ENCODE measurements around the gene DOCK1. TPM values are rescaled to one million over a fixed set of nuclear protein-coding genes. Genes with fewer than 3 reads are reported as not detected.

DOCK1 gene
- polyA plus RNA-seq, 1 donor from 2014 or later = 2.7 TPM

GRCh38 chr10:126939706-126940105 lies 34.5 kb downstream of the DOCK1 start:
- Histone ChIP-seq H2AFZ (ENCODE audit: low read depth, low read length) (no peak overlapping the region), H3F3A (ENCODE audit: insufficient read depth, low read length, poor library complexity, severe bottlenecking) (no peaks in the 10 kb centered on the region), H3K4me2 (ENCODE audit: low read length) (no peak overlapping the region), H4K20me1 (ENCODE audit: insufficient read depth) (no peaks in the 10 kb centered on the region), H3K9me3 (ENCODE audit: low read length) (no peaks in the 10 kb centered on the region), H3K9ac (ENCODE audit: low read length) (no peak overlapping the region), H3K4me3 (ENCODE audit: low read length) (no peak overlapping the region), H3K27ac (ENCODE audit: low read length) (no peak overlapping the region), H3K79me2 (replicated peaks; ENCODE audit: insufficient read depth, low read length) (no peaks in the 10 kb centered on the region), H3K27me3 (ENCODE audit: insufficient read depth, low read depth, low read length) (no peaks in the 10 kb centered on the region), H3K36me3 (ENCODE audit: insufficient read depth, low read length) (no peaks in the 10 kb centered on the region), H3K9me2 (ENCODE audit: insufficient read depth, low read length) (no peaks in the 10 kb centered on the region)
- TF ChIP-seq REST (IDR thresholded peaks at IDR 0.05; ENCODE audit: borderline replicate concordance) (no peak), EZH2 (IDR thresholded peaks at IDR 0.05; ENCODE audit: borderline replicate concordance, insufficient read depth, low read length, poor library complexity, severe bottlenecking) (no peak), CTCF (IDR thresholded peaks at IDR 0.05; ENCODE audit: poor library complexity, severe bottlenecking) (no peak), SMC3 (conservative IDR thresholded peaks at IDR 0.05; ENCODE audit: poor library complexity) (no peak), EP300 (conservative IDR thresholded peaks at IDR 0.05; ENCODE audit: poor library complexity, severe bottlenecking) (no peak), RAD21 (conservative IDR thresholded peaks at IDR 0.05) (no peak), TAF1 (IDR thresholded peaks at IDR 0.05; ENCODE audit: low read depth) (no peak), MXI1 (conservative IDR thresholded peaks at IDR 0.05; ENCODE audit: poor library complexity, severe bottlenecking) (no peak), POLR2AphosphoS5 (IDR thresholded peaks at IDR 0.05) (no peak)

- Histone ChIP-seq H3K9me3 (ENCODE audit: low read length) (no peaks in the 10 kb centered on the region), H3F3A (ENCODE audit: insufficient read depth, low read length, poor library complexity, severe bottlenecking) (no peaks in the 10 kb centered on the region), H3K4me2 (ENCODE audit: low read length) (no peak overlapping the region), H3K9ac (ENCODE audit: low read length) (no peak overlapping the region), H3K36me3 (ENCODE audit: insufficient read depth, low read length) (no peaks in the 10 kb centered on the region), H3K27me3 (ENCODE audit: insufficient read depth, low read depth, low read length) (no peaks in the 10 kb centered on the region), H3K9me2 (ENCODE audit: insufficient read depth, low read length) (no peaks in the 10 kb centered on the region), H3K27ac (ENCODE audit: low read length) (no peak overlapping the region), H2AFZ (ENCODE audit: low read depth, low read length) (no peak overlapping the region), H3K79me2 (replicated peaks; ENCODE audit: insufficient read depth, low read length) (no peaks in the 10 kb centered on the region), H3K4me3 (ENCODE audit: low read length) (no peak overlapping the region), H4K20me1 (ENCODE audit: insufficient read depth) (no peaks in the 10 kb centered on the region)
- TF ChIP-seq TAF1 (IDR thresholded peaks at IDR 0.05; ENCODE audit: low read depth) (no peak), EP300 (conservative IDR thresholded peaks at IDR 0.05; ENCODE audit: poor library complexity, severe bottlenecking) (no peak), CTCF (IDR thresholded peaks at IDR 0.05; ENCODE audit: poor library complexity, severe bottlenecking) (no peak), EZH2 (IDR thresholded peaks at IDR 0.05; ENCODE audit: borderline replicate concordance, insufficient read depth, low read length, poor library complexity, severe bottlenecking) (no peak), POLR2AphosphoS5 (IDR thresholded peaks at IDR 0.05) (no peak), MXI1 (conservative IDR thresholded peaks at IDR 0.05; ENCODE audit: poor library complexity, severe bottlenecking) (no peak), SMC3 (conservative IDR thresholded peaks at IDR 0.05; ENCODE audit: poor library complexity) (no peak), RAD21 (conservative IDR thresholded peaks at IDR 0.05) (no peak), REST (IDR thresholded peaks at IDR 0.05; ENCODE audit: borderline replicate concordance) (no peak)
Measured at GRCh38 chr10:126940670-126941310, 35.6 kb downstream of the DOCK1 start.

All from neural cell (in vitro differentiated cells).